ENCODE data around the gene FOXJ2.

Gene FOXJ2

DNA sequence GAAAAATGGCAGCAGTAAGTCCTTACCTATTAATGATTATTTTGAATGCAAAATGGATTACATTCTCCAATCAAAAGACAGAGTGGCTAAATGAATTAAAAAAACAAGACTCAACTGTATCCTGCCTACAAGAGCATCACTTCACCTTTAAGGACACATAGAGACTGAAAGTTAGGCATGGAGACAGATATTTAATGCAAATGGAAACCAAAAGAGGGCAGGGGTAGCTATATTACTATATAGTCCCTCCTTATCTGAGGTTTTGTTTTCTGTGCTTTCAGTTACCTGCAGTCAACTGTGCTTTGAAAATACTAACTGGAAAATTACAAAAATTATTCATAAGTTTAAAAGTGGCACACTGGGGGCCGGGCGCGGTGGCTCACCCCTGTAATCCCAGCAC, 66.7 kb downstream of the FOXJ2 start:
- no peaks in the 10 kb centered on the region for H3K27me3 ChIP-seq (ENCODE audit: insufficient read depth, poor library complexity, severe bottlenecking)
- DNase-seq (ENCODE audit: low read depth in 1 of 2, low spot score in 1 of 2): no peak
- no peak overlapping the region for H3K27ac ChIP-seq (replicated peaks)
- TF ChIP-seq CTCF (IDR thresholded peaks at IDR 0.05; ENCODE audit: insufficient read depth, low read length) (no peak), REST (IDR thresholded peaks at IDR 0.05; ENCODE audit: insufficient replicate concordance, low read depth) (no peak), GABPA (IDR thresholded peaks at IDR 0.05; ENCODE audit: low read depth) (no peak), POLR2AphosphoS5 (IDR thresholded peaks at IDR 0.05; ENCODE audit: low read depth) (no peak), SPI1 (IDR thresholded peaks at IDR 0.05; ENCODE audit: borderline replicate concordance, low read depth) (no peak)
- H3K4me3 ChIP-seq (replicated peaks; ENCODE audit: insufficient read depth, low read length): no peak overlapping the region
